GM18502 (cell line): Measurements from ENCODE around the gene PANX2.

Experiments
- ATAC-seq: cut with Tn5 transposase; IDR thresholded peaks from one replicate; pipeline ENCODE4 v1.9.1; 2021; ENCODE audit warnings: mild to moderate bottlenecking; ENCODE audit not compliant: unreplicated experiment, poor library complexity

The PANX2 gene

GRCh38 chr22:50224071-50224470 lies 53.5 kb downstream of the PANX2 start:
- ATAC-seq, result no peak

GRCh38 chr22:50225200-50225969 lies 54.9 kb downstream of the PANX2 start:
- ATAC-seq, result no peak

- no peak for ATAC-seq
These were observed 55.7 kb downstream of the PANX2 start for GRCh38 chr22:50226063-50226874.

- no peak for ATAC-seq
These were observed 56.3 kb downstream of the PANX2 start for GRCh38 chr22:50226875-50227165.

- no peak for ATAC-seq
These were observed 57.2 kb downstream of the PANX2 start for GRCh38 chr22:50227579-50228215.

GRCh38 chr22:50228366-50228765 lies 57.8 kb downstream of the PANX2 start:
- ATAC-seq, result no peak

GRCh38 chr22:50229370-50229769 lies 58.8 kb downstream of the PANX2 start:
- ATAC-seq, result no peak
